Measurements from ENCODE around the gene ZNF583. TPM values are rescaled to one million over a fixed set of nuclear protein-coding genes. Genes with fewer than 3 reads are reported as not detected.

The ZNF583 gene
- total and polyA plus RNA-seq, 9 of the 15 experiments (the other 6 are each of a cell fraction or from before 2014, with no cell fraction given), result 0.92 to 6.7 (median 3.0) TPM

GRCh38 chr19:56403764-56404704, at the start of gene ZNF583 (continued):
- TF ChIP-seq FIP1L1 (IDR thresholded peaks at IDR 0.05; ENCODE audit: low read depth, low read length, poor library complexity, severe bottlenecking) (peak; percentile 62), ZNF655 (CRISPR knock-in tag; IDR thresholded peaks at IDR 0.05) (no peak), TCF7 (IDR thresholded peaks at IDR 0.05; ENCODE audit: borderline replicate concordance) (no peak), HSF4 (CRISPR knock-in tag; IDR thresholded peaks at IDR 0.05; ENCODE audit: borderline replicate concordance) (no peak), ZNF133 (CRISPR knock-in tag; IDR thresholded peaks at IDR 0.05) (no peak), RBM15 (IDR thresholded peaks at IDR 0.05; ENCODE audit: insufficient read depth, low read length) (no peak), RBBP5 (IDR thresholded peaks at IDR 0.05; ENCODE audit: borderline replicate concordance, insufficient read depth, low read length, poor library complexity, severe bottlenecking) (peak; percentile 59), SLC30A9 (CRISPR knock-in tag; IDR thresholded peaks at IDR 0.05) (no peak), ARHGAP35 (IDR thresholded peaks at IDR 0.05; ENCODE audit: partially characterized antibody) (no peak), NFE2 (IDR thresholded peaks at IDR 0.05; ENCODE audit: low read depth) (no peak; the same call in 1 of the 2 replicates), ZNF263 (CRISPR knock-in tag; IDR thresholded peaks at IDR 0.05; ENCODE audit: borderline replicate concordance) (no peak), EZH2 (IDR thresholded peaks at IDR 0.05; ENCODE audit: borderline replicate concordance, low read depth, low read length) (no peak), ZBTB26 (CRISPR knock-in tag; IDR thresholded peaks at IDR 0.05) (peak; percentile 38; the same call in 1 of the 2 replicates), DACH1 (IDR thresholded peaks at IDR 0.05; ENCODE audit: partially characterized antibody) (peak; percentile 54)
- TF ChIP-seq, protein P1, sequence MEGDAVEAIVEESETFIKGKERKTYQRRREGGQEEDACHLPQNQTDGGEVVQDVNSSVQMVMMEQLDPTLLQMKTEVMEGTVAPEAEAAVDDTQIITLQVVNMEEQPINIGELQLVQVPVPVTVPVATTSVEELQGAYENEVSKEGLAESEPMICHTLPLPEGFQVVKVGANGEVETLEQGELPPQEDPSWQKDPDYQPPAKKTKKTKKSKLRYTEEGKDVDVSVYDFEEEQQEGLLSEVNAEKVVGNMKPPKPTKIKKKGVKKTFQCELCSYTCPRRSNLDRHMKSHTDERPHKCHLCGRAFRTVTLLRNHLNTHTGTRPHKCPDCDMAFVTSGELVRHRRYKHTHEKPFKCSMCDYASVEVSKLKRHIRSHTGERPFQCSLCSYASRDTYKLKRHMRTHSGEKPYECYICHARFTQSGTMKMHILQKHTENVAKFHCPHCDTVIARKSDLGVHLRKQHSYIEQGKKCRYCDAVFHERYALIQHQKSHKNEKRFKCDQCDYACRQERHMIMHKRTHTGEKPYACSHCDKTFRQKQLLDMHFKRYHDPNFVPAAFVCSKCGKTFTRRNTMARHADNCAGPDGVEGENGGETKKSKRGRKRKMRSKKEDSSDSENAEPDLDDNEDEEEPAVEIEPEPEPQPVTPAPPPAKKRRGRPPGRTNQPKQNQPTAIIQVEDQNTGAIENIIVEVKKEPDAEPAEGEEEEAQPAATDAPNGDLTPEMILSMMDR (IDR thresholded peaks at IDR 0.05 in 2 of 3, conservative IDR thresholded peaks at IDR 0.05 in 1 of 3; ENCODE audit: insufficient read depth in 2 of 3, low read depth in 1 of 3, low read length in 3 of 3), result peak in 1 of 3 experiments; percentile 8; a peak in 1 of 6 replicates
- TF ChIP-seq, protein P2, sequence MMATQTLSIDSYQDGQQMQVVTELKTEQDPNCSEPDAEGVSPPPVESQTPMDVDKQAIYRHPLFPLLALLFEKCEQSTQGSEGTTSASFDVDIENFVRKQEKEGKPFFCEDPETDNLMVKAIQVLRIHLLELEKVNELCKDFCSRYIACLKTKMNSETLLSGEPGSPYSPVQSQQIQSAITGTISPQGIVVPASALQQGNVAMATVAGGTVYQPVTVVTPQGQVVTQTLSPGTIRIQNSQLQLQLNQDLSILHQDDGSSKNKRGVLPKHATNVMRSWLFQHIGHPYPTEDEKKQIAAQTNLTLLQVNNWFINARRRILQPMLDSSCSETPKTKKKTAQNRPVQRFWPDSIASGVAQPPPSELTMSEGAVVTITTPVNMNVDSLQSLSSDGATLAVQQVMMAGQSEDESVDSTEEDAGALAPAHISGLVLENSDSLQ (IDR thresholded peaks at IDR 0.05), result no peak
- TF ChIP-seq, protein P3, sequence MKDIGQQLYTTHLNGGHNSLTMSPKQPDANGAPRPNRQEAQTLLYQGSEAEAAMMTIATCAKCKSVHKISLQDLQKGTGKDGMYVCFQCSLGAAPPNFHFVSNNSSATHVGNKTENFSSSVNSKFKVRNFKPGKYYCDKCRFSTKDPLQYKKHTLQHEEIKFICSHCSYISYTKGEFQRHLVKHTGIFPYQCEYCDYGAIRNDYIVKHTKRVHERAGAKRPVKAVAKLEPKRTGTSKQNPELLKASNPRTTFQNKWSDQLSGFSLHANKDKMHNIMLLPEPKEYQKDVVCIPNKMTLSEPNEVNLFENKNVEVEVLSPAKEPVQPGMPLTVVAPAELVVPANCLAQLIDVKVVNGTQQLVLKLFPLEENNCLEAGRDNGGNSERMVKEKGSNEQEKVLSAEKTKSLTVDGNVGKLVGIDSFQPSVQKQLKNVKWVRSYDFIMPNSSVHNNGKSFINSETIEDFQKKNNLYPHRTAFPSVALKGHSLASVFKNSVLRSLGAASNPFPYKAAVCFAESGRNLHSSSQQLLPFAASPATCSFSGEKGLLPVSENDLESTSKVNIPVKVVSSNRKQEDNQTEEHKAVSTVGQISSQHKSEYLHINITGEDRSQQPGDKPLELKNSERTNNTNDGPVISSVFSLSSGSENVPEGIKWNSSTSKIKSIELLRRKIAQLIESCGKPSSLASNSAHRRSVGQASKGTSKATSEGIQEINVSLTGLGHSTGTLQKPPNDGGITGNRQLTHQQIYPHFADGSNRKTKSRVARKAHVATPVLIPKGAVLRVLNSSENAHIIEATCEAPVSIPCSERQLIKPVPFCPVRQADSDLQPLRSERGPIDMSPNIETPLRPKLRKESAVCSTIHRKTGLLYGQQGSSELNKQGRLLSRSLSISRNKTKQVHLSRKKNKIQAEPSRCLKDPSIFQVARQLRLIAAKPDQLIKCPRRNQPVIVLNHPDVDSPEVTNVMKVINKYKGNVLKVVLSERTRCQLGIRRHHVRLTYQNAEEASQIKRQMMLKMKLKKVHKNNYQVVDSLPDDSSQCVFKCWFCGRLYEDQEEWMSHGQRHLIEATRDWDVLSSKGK (CRISPR knock-in tag; IDR thresholded peaks at IDR 0.05), result no peak
